Upper lobe of left lung (tissue), 6 donors: Measurements from ENCODE around the gene CERKL. TPM values are rescaled to one million over a fixed set of nuclear protein-coding genes. Genes with fewer than 3 reads are reported as not detected.

Source experiments
- ATAC-seq, 2 donors: fragments of 200-7000 bp; cut with Tn5 transposase; one replicate each; pipeline ENCODE4 v1.9.1; 2022; ENCODE audit warnings: mild to moderate bottlenecking in 2 of 2, moderate library complexity in 2 of 2; ENCODE audit not compliant: low FRiP score in 2 of 2
- DNase-seq, 2 donors: peaks; one replicate each; pipeline ENCODE4 v3.0.0-alpha.2; 2019 to 2020
- H3K27ac ChIP-seq, 4 donors: fragments of 200-600 bp; sonication (generic); one replicate each; pipeline ENCODE4 v1.5.1; 2016 to 2019
- H3K27me3 ChIP-seq, 4 donors: fragments of 200-600 bp; sonication (generic); one replicate each; pipeline ENCODE4 v1.5.1; 2017 to 2019
- H3K36me3 ChIP-seq, 4 donors: fragments of 200-600 bp; sonication (generic); one replicate each; pipeline ENCODE4 v1.5.1; 2016 to 2019
- H3K4me1 ChIP-seq, 4 donors: fragments of 200-600 bp; sonication (generic); one replicate each; pipeline ENCODE4 v1.5.1; 2018 to 2019
- H3K4me3 ChIP-seq, 4 donors: fragments of 200-600 bp; sonication (generic); one replicate each; pipeline ENCODE4 v1.5.1; 2017 to 2019; ENCODE audit warnings: mild to moderate bottlenecking in 2 of 4, moderate library complexity in 1 of 4
- H3K9me3 ChIP-seq, 4 donors: fragments of 200-600 bp; sonication (generic); one replicate each; pipeline ENCODE4 v1.5.1; 2018 to 2019
- CTCF ChIP-seq, 6 experiments: fragments of 450-650 bp in 4 of 6; fragments of 200-600 bp in 2 of 6; sonication (generic) in 2 of 6; IDR thresholded peaks; one replicate each; pipeline ENCODE4 v1.5.1; 2016 to 2019; ENCODE audit warnings: antibody characterized with exemption in 6 of 6
- EP300 ChIP-seq, 4 donors: sonication (generic); formaldehyde crosslinking; IDR thresholded peaks; one replicate each; pipeline ENCODE4 v1.5.1; 2017; ENCODE audit warnings: antibody characterized with exemption in 4 of 4, control low read depth in 2 of 4
- POLR2A ChIP-seq, 4 donors: fragments of 450-650 bp; IDR thresholded peaks; one replicate each; pipeline ENCODE4 v1.5.1; 2016 to 2017; ENCODE audit warnings: antibody characterized with exemption in 4 of 4, mild to moderate bottlenecking in 2 of 4
- POLR2AphosphoS5 ChIP-seq, 2 donors: sonication (generic); formaldehyde crosslinking; IDR thresholded peaks; one replicate each; pipeline ENCODE4 v1.5.1; 2017; ENCODE audit warnings: antibody characterized with exemption in 2 of 2
- WGBS, 2 donors: methylation state at CpG; one replicate each; pipeline ENCODE4 v1.1.5; 2017 to 2018; 5-methylcytosine and 5-hydroxymethylcytosine counted together
- total RNA-seq, 6 donors: library from RNA; depleted of rRNA in 4 of 6; stranded (reverse); fragments of >200 nt in 4 of 6; gene quantifications; one replicate each; pipeline versions ENCODE4 v1.1.0 to v1.2.1, GENCODE V29; 2016 to 2021
- donor health status: DM: no; HTN: no; CAD: no; lungs with moderate emphysema.
- donor health status: DM: no; HTN: yes; CAD: no; lungs with severe emphysema.

The CERKL gene
- total RNA-seq, 6 donors from 2014 or later: 0.37 to 23.1 (median 1.7) TPM; not detected in 1

- Histone ChIP-seq H3K4me3 (no peak overlapping the region), H3K4me1 (no peaks in the 10 kb centered on the region), H3K27ac (no peak overlapping the region), H3K9me3 (no peaks in the 10 kb centered on the region), H3K36me3 (no peaks in the 10 kb centered on the region), H3K27me3 (no peaks in the 10 kb centered on the region)
- WGBS, 2 donors: 88 to 93% methylated on average over 6 of the region's 6 CpGs
- ATAC-seq (no peak), DNase-seq (no peak)
- TF ChIP-seq EP300 (IDR thresholded peaks at IDR 0.05): no peak
- TF ChIP-seq POLR2A (IDR thresholded peaks at IDR 0.05): no peak
- no peak for TF ChIP-seq POLR2AphosphoS5 (IDR thresholded peaks at IDR 0.05)
- TF ChIP-seq CTCF (IDR thresholded peaks at IDR 0.05): no peak
Measured at GRCh38 chr2:181566334-181567032, 90.4 kb downstream of the CERKL start.

GRCh38 chr2:181563101-181563692, 93.7 kb downstream of the CERKL start:
- ATAC-seq: no peak

GRCh38 chr2:181558371-181558770, 98.5 kb downstream of the CERKL start:
- Histone ChIP-seq H3K27me3 (no peaks in the 10 kb centered on the region), H3K4me3 (no peak overlapping the region), H3K9me3 (no peaks in the 10 kb centered on the region), H3K4me1 (no peaks in the 10 kb centered on the region), H3K27ac (no peak overlapping the region), H3K36me3 (no peaks in the 10 kb centered on the region)
- 77 to 84% methylated on average over 2 of the region's 2 CpGs for WGBS, 2 donors
- DNase-seq (no peak), ATAC-seq (no peak)
- TF ChIP-seq EP300 (IDR thresholded peaks at IDR 0.05): no peak
- no peak for TF ChIP-seq CTCF (IDR thresholded peaks at IDR 0.05)
- no peak for TF ChIP-seq POLR2AphosphoS5 (IDR thresholded peaks at IDR 0.05)
- TF ChIP-seq POLR2A (IDR thresholded peaks at IDR 0.05): no peak

More at GRCh38 chr2:181563101-181563692, 93.7 kb downstream of the CERKL start:
- Histone ChIP-seq H3K36me3 (no peaks in the 10 kb centered on the region), H3K4me3 (no peak overlapping the region), H3K27ac (no peak overlapping the region), H3K9me3 (no peaks in the 10 kb centered on the region), H3K27me3 (no peaks in the 10 kb centered on the region), H3K4me1 (no peaks in the 10 kb centered on the region)
- TF ChIP-seq CTCF (IDR thresholded peaks at IDR 0.05) (no peak), POLR2AphosphoS5 (IDR thresholded peaks at IDR 0.05) (no peak)
- WGBS, 2 donors: 42 to 70% methylated on average over 1 of the region's 1 CpG
- DNase-seq: no peak

- ATAC-seq: no peak
- WGBS, 2 donors: 81 to 87% methylated on average over 2 of the region's 2 CpGs
- Histone ChIP-seq H3K27me3 (no peaks in the 10 kb centered on the region), H3K4me1 (no peaks in the 10 kb centered on the region), H3K4me3 (no peak overlapping the region), H3K9me3 (no peaks in the 10 kb centered on the region), H3K27ac (no peak overlapping the region), H3K36me3 (no peaks in the 10 kb centered on the region)
- TF ChIP-seq EP300 (IDR thresholded peaks at IDR 0.05) (no peak), POLR2A (IDR thresholded peaks at IDR 0.05) (no peak), POLR2AphosphoS5 (IDR thresholded peaks at IDR 0.05) (no peak), CTCF (IDR thresholded peaks at IDR 0.05) (no peak)
- no peak for DNase-seq
Measured at GRCh38 chr2:181554061-181554830, 102.7 kb downstream of the CERKL start.
